K562 (cell line): ENCODE data around the gene PES1. TPM values are rescaled to one million over a fixed set of nuclear protein-coding genes. Genes with fewer than 3 reads are reported as not detected.

Source experiments
- CAMTA2 ChIP-seq: fragments of 250-450 bp; sonication (Bioruptor Pico); conservative IDR thresholded peaks from 2 replicates; pipeline ENCODE4 v1.5.1; 2022
- CBFA2T3 ChIP-seq: fragments of 450-650 bp; IDR thresholded peaks from 2 replicates; pipeline ENCODE4 v1.6.1; 2017
- FOXA1 ChIP-seq: fragments of 450-650 bp; IDR thresholded peaks from 2 replicates; pipeline ENCODE4 v1.6.1; 2016; ENCODE audit warnings: mild to moderate bottlenecking, borderline replicate concordance
- HMG20B ChIP-seq: fragments of 250-450 bp; sonication (Bioruptor Pico); IDR thresholded peaks from 2 replicates; pipeline ENCODE4 v1.5.0; 2021; ENCODE audit warnings: mild to moderate bottlenecking
- HOXB6 ChIP-seq: fragments of 250-450 bp; sonication (Bioruptor Pico); IDR thresholded peaks from 2 replicates; pipeline ENCODE4 v1.5.1; 2022; ENCODE audit warnings: mild to moderate bottlenecking, borderline replicate concordance
- MAZ ChIP-seq, 2 experiments: fragments of 450-650 bp in 1 of 2; sonication (generic) in 1 of 2; formaldehyde crosslinking; IDR thresholded peaks in 1 of 2; conservative IDR thresholded peaks in 1 of 2; 2 replicates each; pipeline versions ENCODE4 v1.4.0 to v1.5.0; 2020; ENCODE audit warnings: mild to moderate bottlenecking in 1 of 2, missing genetic modification reagents in 1 of 2
- MYNN ChIP-seq, 2 experiments: sonication (generic); formaldehyde crosslinking in 1 of 2; IDR thresholded peaks; 2 replicates each; pipeline versions ENCODE4 v1.5.0 to v1.6.1; 2016 to 2020; ENCODE audit warnings: antibody characterized with exemption in 1 of 2, missing genetic modification reagents in 1 of 2
- NKRF ChIP-seq: fragments of 450-650 bp; IDR thresholded peaks from 2 replicates; pipeline ENCODE4 v1.6.1; 2016; ENCODE audit warnings: borderline replicate concordance
- NR2C1 ChIP-seq, 2 experiments: fragments of 450-650 bp; IDR thresholded peaks; 2 replicates each; pipeline ENCODE4 v1.6.1; 2017; ENCODE audit warnings: mild to moderate bottlenecking in 2 of 2, antibody characterized with exemption in 1 of 2, inconsistent platforms in 1 of 2, missing compliant biosample characterization in 1 of 2, missing genetic modification characterization in 1 of 2
- NRF1 ChIP-seq, 2 experiments: fragments of 450-650 bp; IDR thresholded peaks in 1 of 2; conservative IDR thresholded peaks in 1 of 2; 2 replicates each; pipeline ENCODE4 v1.6.1; 2014; ENCODE audit warnings: mild to moderate bottlenecking in 2 of 2
- PHF8 ChIP-seq: fragments of 200-600 bp; sonication (generic); IDR thresholded peaks from 2 replicates; pipeline ENCODE4 v1.6.1; 2012; ENCODE audit warnings: mixed run types, mild to moderate bottlenecking, inconsistent platforms, low read length, moderate library complexity, borderline replicate concordance
- SNRNP70 ChIP-seq: fragments of 200-400 bp; formaldehyde crosslinking; optimal IDR thresholded peaks from 2 replicates; pipeline ENCODE3; 2017; ENCODE audit warnings: low read depth, low read length
- TEAD2 ChIP-seq: fragments of 450-650 bp; IDR thresholded peaks from 2 replicates; pipeline ENCODE4 v1.6.1; 2016; ENCODE audit warnings: missing genetic modification characterization, control low read depth, missing compliant biosample characterization
- THRAP3 ChIP-seq: fragments of 450-650 bp; IDR thresholded peaks from 2 replicates; pipeline ENCODE4 v1.6.1; 2016; ENCODE audit warnings: mild to moderate bottlenecking, inconsistent platforms, borderline replicate concordance
- YY1 ChIP-seq, 3 experiments: IDR thresholded peaks; 2 replicates each; pipeline ENCODE4 v1.6.1; 2011; ENCODE audit warnings: low read length in 2 of 3, mild to moderate bottlenecking in 2 of 3, moderate library complexity in 2 of 3, borderline replicate concordance in 1 of 3, control low read depth in 1 of 3, low read depth in 1 of 3; ENCODE audit not compliant: insufficient read depth in 3 of 3, insufficient replicate concordance in 2 of 3, control insufficient read depth in 1 of 3, insufficient read length in 1 of 3; ENCODE audit errors: extremely low read depth in 1 of 3
- ZBTB8A ChIP-seq: fragments of 450-650 bp; IDR thresholded peaks from 2 replicates; pipeline ENCODE4 v1.6.1; 2018; ENCODE audit warnings: mild to moderate bottlenecking, moderate library complexity; ENCODE audit not compliant: partially characterized antibody
- ZFP1 ChIP-seq: fragments of 450-650 bp; formaldehyde crosslinking; IDR thresholded peaks from 2 replicates; pipeline ENCODE4 v1.4.0; 2020; ENCODE audit warnings: mild to moderate bottlenecking, mixed read lengths
- ZNF165 ChIP-seq: fragments of 250-450 bp; sonication (Bioruptor Pico); IDR thresholded peaks from 2 replicates; pipeline ENCODE4 v1.4.0; 2020; ENCODE audit warnings: borderline replicate concordance
- ZNF280B ChIP-seq: fragments of 250-450 bp; sonication (Bioruptor Pico); IDR thresholded peaks from 2 replicates; pipeline ENCODE4 v1.5.1; 2021; ENCODE audit warnings: mild to moderate bottlenecking
- ZNF785 ChIP-seq: fragments of 250-450 bp; sonication (Bioruptor Pico); IDR thresholded peaks from 2 replicates; pipeline ENCODE4 v1.4.0; 2020; ENCODE audit warnings: mild to moderate bottlenecking
- polyA plus RNA-seq, 8 experiments: library from polyadenylated mRNA; depleted of rRNA in 4 of 8; stranded (reverse) in 5 of 8; unstranded in 3 of 8; fragments of >200 nt; fragmentation: Nextera tagmentation in 2 of 8; fragmentation: Illumina TruSeq in 1 of 8; extraction: Ambion mirVana in 2 of 8; extraction: Trizol in 1 of 8; gene quantifications; 2 replicates each; pipeline versions ENCODE4 v1.2.1 to v1.2.3, GENCODE V29; 2011 to 2014; ENCODE audit warnings: inconsistent platforms in 1 of 8, missing spikeins in 1 of 8
- total RNA-seq, 7 experiments: library from RNA; depleted of rRNA in 6 of 7; stranded (reverse); fragments of >200 nt in 6 of 7; fragmentation: Illumina TruSeq in 2 of 7; extraction: Trizol in 2 of 7; gene quantifications; 2 replicates each; pipeline versions ENCODE4 v1.2.1 to v1.2.3, GENCODE V29; 2011 to 2021; ENCODE audit warnings: low replicate concordance in 1 of 7
- TF ChIP-seq, protein P1 (sequence below): fragments of 250-450 bp; sonication (Bioruptor Pico); IDR thresholded peaks from 2 replicates; pipeline ENCODE4 v1.6.1; 2021; ENCODE audit warnings: mild to moderate bottlenecking
- TF ChIP-seq, protein P2 (sequence below): conservative IDR thresholded peaks from 2 replicates; pipeline ENCODE4 v1.6.1; 2011; ENCODE audit warnings: low read depth, mild to moderate bottlenecking, low read length; ENCODE audit not compliant: control insufficient read depth

PES1 gene
- total and polyA plus RNA-seq, 9 of the 15 experiments (the other 6 are each of a cell fraction or from before 2014, with no cell fraction given): 6.5 to 158 (median 94.3) TPM

GRCh38 chr22:30591588-30592359, at the start of gene PES1 (continued):
- TF ChIP-seq ZNF165 (CRISPR knock-in tag) (no peak), CBFA2T3 (no peak), MAZ (CRISPR knock-in tag; conservative IDR thresholded peaks at IDR 0.05 in 1 of 2, IDR thresholded peaks at IDR 0.05 in 1 of 2) (0 out of 4 replicates have a peak, but pooled peaks of 1 of the 2 experiments have one; percentile 45), NR2C1 (IDR thresholded peaks at IDR 0.05) (no peak), NR2C1 (tag; IDR thresholded peaks at IDR 0.05) (peak; percentile 55; the same call in 1 of the 2 replicates), YY1 (IDR thresholded peaks at IDR 0.05; ENCODE audit: borderline replicate concordance in 1 of 3, control insufficient read depth in 1 of 3, extremely low read depth in 1 of 3, insufficient read depth in 3 of 3, insufficient read length in 1 of 3, insufficient replicate concordance in 2 of 3, low read depth in 1 of 3, low read length in 2 of 3) (peak in 2 of 3 experiments; percentile 29 to 56), THRAP3 (no peak), PHF8 (peak; percentile 54; the same call in 1 of the 2 replicates), HMG20B (CRISPR knock-in tag) (no peak), ZBTB8A (no peak), FOXA1 (no peak), NRF1 (conservative IDR thresholded peaks at IDR 0.05 in 1 of 2, IDR thresholded peaks at IDR 0.05 in 1 of 2) (peak; percentile 80 to 83), ZFP1 (CRISPR knock-in tag) (no peak), TEAD2 (tag) (no peak), ZNF785 (CRISPR knock-in tag) (no peak), CAMTA2 (CRISPR knock-in tag) (no peak), MYNN (IDR thresholded peaks at IDR 0.05) (peak; percentile 100), MYNN (CRISPR knock-in tag; IDR thresholded peaks at IDR 0.05) (peak; percentile 98), SNRNP70 (no peak), NKRF (peak; percentile 95), ZNF280B (CRISPR knock-in tag) (no peak), HOXB6 (CRISPR knock-in tag) (no peak)
- TF ChIP-seq, protein P1, sequence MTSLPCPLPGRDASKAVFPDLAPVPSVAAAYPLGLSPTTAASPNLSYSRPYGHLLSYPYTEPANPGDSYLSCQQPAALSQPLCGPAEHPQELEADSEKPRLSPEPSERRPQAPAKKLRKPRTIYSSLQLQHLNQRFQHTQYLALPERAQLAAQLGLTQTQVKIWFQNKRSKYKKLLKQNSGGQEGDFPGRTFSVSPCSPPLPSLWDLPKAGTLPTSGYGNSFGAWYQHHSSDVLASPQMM (CRISPR knock-in tag): no peak
- TF ChIP-seq, protein P2, sequence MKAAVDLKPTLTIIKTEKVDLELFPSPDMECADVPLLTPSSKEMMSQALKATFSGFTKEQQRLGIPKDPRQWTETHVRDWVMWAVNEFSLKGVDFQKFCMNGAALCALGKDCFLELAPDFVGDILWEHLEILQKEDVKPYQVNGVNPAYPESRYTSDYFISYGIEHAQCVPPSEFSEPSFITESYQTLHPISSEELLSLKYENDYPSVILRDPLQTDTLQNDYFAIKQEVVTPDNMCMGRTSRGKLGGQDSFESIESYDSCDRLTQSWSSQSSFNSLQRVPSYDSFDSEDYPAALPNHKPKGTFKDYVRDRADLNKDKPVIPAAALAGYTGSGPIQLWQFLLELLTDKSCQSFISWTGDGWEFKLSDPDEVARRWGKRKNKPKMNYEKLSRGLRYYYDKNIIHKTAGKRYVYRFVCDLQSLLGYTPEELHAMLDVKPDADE: peak; percentile 45; the same call in 1 of the 2 replicates
